Mammary epithelial cell (primary cell): ENCODE measurements around the gene METAP1D.

Experiments used
- EZH2 ChIP-seq: IDR thresholded peaks from 2 replicates; pipeline ENCODE4 v1.6.1; 2012; ENCODE audit warnings: low read length, inconsistent platforms, borderline replicate concordance
- TF ChIP-seq, protein P1 (sequence below), 2 donors: IDR thresholded peaks in 1 of 2; conservative IDR thresholded peaks in 1 of 2; 2 replicates each; pipeline ENCODE4 v1.5.1; 2011 to 2012; ENCODE audit warnings: inconsistent platforms in 2 of 2, low read length in 2 of 2, mild to moderate bottlenecking in 2 of 2, control low read depth in 1 of 2, low read depth in 1 of 2; ENCODE audit not compliant: insufficient read depth in 1 of 2; ENCODE audit errors: extremely low read depth in 1 of 2

GRCh38 chr2:172066394-172066886 lies 66.7 kb downstream of the METAP1D start:
- TF ChIP-seq, protein P1, sequence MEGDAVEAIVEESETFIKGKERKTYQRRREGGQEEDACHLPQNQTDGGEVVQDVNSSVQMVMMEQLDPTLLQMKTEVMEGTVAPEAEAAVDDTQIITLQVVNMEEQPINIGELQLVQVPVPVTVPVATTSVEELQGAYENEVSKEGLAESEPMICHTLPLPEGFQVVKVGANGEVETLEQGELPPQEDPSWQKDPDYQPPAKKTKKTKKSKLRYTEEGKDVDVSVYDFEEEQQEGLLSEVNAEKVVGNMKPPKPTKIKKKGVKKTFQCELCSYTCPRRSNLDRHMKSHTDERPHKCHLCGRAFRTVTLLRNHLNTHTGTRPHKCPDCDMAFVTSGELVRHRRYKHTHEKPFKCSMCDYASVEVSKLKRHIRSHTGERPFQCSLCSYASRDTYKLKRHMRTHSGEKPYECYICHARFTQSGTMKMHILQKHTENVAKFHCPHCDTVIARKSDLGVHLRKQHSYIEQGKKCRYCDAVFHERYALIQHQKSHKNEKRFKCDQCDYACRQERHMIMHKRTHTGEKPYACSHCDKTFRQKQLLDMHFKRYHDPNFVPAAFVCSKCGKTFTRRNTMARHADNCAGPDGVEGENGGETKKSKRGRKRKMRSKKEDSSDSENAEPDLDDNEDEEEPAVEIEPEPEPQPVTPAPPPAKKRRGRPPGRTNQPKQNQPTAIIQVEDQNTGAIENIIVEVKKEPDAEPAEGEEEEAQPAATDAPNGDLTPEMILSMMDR (conservative IDR thresholded peaks at IDR 0.05 in 1 of 2, IDR thresholded peaks at IDR 0.05 in 1 of 2; ENCODE audit: extremely low read depth in 1 of 2, insufficient read depth in 1 of 2, low read depth in 1 of 2, low read length in 2 of 2) = no peak
- TF ChIP-seq EZH2 = no peak
